Measurements from ENCODE around the gene ABCC1. TPM values are rescaled to one million over a fixed set of nuclear protein-coding genes. Genes with fewer than 3 reads are reported as not detected.
"Not testable (repeated sequence)": the region's sequence is repeated elsewhere in the genome, so short reads cannot be mapped to it uniquely, and the experiment has no call there.

The ABCC1 gene
- total RNA-seq, 1 donor from 2014 or later = 21.8 TPM

- no peak for TF ChIP-seq CTCF (IDR thresholded peaks at IDR 0.05; ENCODE audit: unreplicated experiment)
- no peaks in the 10 kb centered on the region for H3K9me3 Mint-ChIP-seq (ENCODE audit: unreplicated experiment)
- H3K36me3 Mint-ChIP-seq (ENCODE audit: low read depth, unreplicated experiment) = peaks cover 3% of the 10 kb centered on the region
- peaks cover 12% of the 10 kb centered on the region for H3K4me1 Mint-ChIP-seq (ENCODE audit: unreplicated experiment)
- peaks cover 4% of the 10 kb centered on the region for H3K27me3 Mint-ChIP-seq (ENCODE audit: unreplicated experiment)
- no peak overlapping the region for H3K27ac Mint-ChIP-seq (ENCODE audit: unreplicated experiment)
- DNase-seq (ENCODE audit: low spot score) = no peak
- no peak overlapping the region for H3K4me3 Mint-ChIP-seq (ENCODE audit: unreplicated experiment)
Observed at GRCh38 chr16:15953929-15954813, 4.8 kb downstream of the ABCC1 start.

- Mint-ChIP-seq H3K4me3 (ENCODE audit: unreplicated experiment) (no peak overlapping the region), H3K27ac (ENCODE audit: unreplicated experiment) (no peak overlapping the region)
Observed at GRCh38 chr16:15954814-15955151, 5.4 kb downstream of the ABCC1 start.

GRCh38 chr16:15955425-15955824 is 6.0 kb downstream of the ABCC1 start:
- Mint-ChIP-seq H3K4me3 (ENCODE audit: unreplicated experiment) (no peak overlapping the region), H3K27me3 (ENCODE audit: unreplicated experiment) (peaks cover 4% of the 10 kb centered on the region), H3K36me3 (ENCODE audit: low read depth, unreplicated experiment) (peaks cover 3% of the 10 kb centered on the region), H3K27ac (ENCODE audit: unreplicated experiment) (no peak overlapping the region), H3K4me1 (ENCODE audit: unreplicated experiment) (peaks cover 8% of the 10 kb centered on the region), H3K9me3 (ENCODE audit: unreplicated experiment) (no peaks in the 10 kb centered on the region)
- no peak for DNase-seq (ENCODE audit: low spot score)
- no peak for TF ChIP-seq CTCF (IDR thresholded peaks at IDR 0.05; ENCODE audit: unreplicated experiment)

More at GRCh38 chr16:15954814-15955151, 5.4 kb downstream of the ABCC1 start:
- DNase-seq (ENCODE audit: low spot score) = no peak
- no peaks in the 10 kb centered on the region for H3K9me3 Mint-ChIP-seq (ENCODE audit: unreplicated experiment)
- TF ChIP-seq CTCF (IDR thresholded peaks at IDR 0.05; ENCODE audit: unreplicated experiment) = no peak
- H3K36me3 Mint-ChIP-seq (ENCODE audit: low read depth, unreplicated experiment) = peaks cover 3% of the 10 kb centered on the region
- peaks cover 12% of the 10 kb centered on the region for H3K4me1 Mint-ChIP-seq (ENCODE audit: unreplicated experiment)
- peaks cover 4% of the 10 kb centered on the region for H3K27me3 Mint-ChIP-seq (ENCODE audit: unreplicated experiment)

GRCh38 chr16:15956106-15956505 is 6.7 kb downstream of the ABCC1 start:
- not testable (repeated sequence) for H3K27ac Mint-ChIP-seq (ENCODE audit: unreplicated experiment); H3K9me3 Mint-ChIP-seq (ENCODE audit: unreplicated experiment); H3K4me3 Mint-ChIP-seq (ENCODE audit: unreplicated experiment); H3K27me3 Mint-ChIP-seq (ENCODE audit: unreplicated experiment); H3K36me3 Mint-ChIP-seq (ENCODE audit: low read depth, unreplicated experiment); DNase-seq (ENCODE audit: low spot score); H3K4me1 Mint-ChIP-seq (ENCODE audit: unreplicated experiment)

- H3K27me3 Mint-ChIP-seq (ENCODE audit: unreplicated experiment) = peaks cover 3% of the 10 kb centered on the region
- no peak overlapping the region for H3K27ac Mint-ChIP-seq (ENCODE audit: unreplicated experiment)
- no peaks in the 10 kb centered on the region for H3K9me3 Mint-ChIP-seq (ENCODE audit: unreplicated experiment)
- H3K36me3 Mint-ChIP-seq (ENCODE audit: low read depth, unreplicated experiment) = peaks cover 14% of the 10 kb centered on the region
- no peak for TF ChIP-seq CTCF (IDR thresholded peaks at IDR 0.05; ENCODE audit: unreplicated experiment)
- no peak for DNase-seq (ENCODE audit: low spot score)
- H3K4me3 Mint-ChIP-seq (ENCODE audit: unreplicated experiment) = no peak overlapping the region
- peaks cover 7% of the 10 kb centered on the region for H3K4me1 Mint-ChIP-seq (ENCODE audit: unreplicated experiment)
Observed at GRCh38 chr16:15958703-15959348, 9.4 kb downstream of the ABCC1 start.

Measured in endothelial cell (in vitro differentiated cells).